HUES6 (cell line): ENCODE measurements around the gene PRPSAP1.

Experiments
- H3K27ac ChIP-seq: 2 replicates; pipeline ENCODE4 v1.7.0; 2013; ENCODE audit warnings: low read depth, mild to moderate bottlenecking, low read length, inconsistent platforms
- H3K27me3 ChIP-seq: 2 replicates; pipeline ENCODE4 v1.6.1; 2013; ENCODE audit warnings: low read length; ENCODE audit not compliant: control insufficient read depth, insufficient read depth
- H3K36me3 ChIP-seq: 2 replicates; pipeline ENCODE4 v1.6.1; 2013; ENCODE audit warnings: low read length; ENCODE audit not compliant: control insufficient read depth, insufficient read depth
- H3K4me1 ChIP-seq: 2 replicates; pipeline ENCODE4 v1.6.1; 2013; ENCODE audit warnings: low read length; ENCODE audit not compliant: control insufficient read depth, insufficient read depth
- H3K4me3 ChIP-seq: 2 replicates; pipeline ENCODE4 v1.5.1; 2013; ENCODE audit warnings: low read depth, low read length
- H3K9ac ChIP-seq: one replicate; pipeline ENCODE4 v1.6.1; 2013; ENCODE audit warnings: mild to moderate bottlenecking, low read length
- H3K9me3 ChIP-seq: 2 replicates; pipeline ENCODE4 v1.6.1; 2013; ENCODE audit warnings: low read depth, low read length; ENCODE audit not compliant: control insufficient read depth, insufficient read depth

The PRPSAP1 gene

GRCh38 chr17:76336756-76337412, 16.8 kb downstream of the PRPSAP1 start:
- Histone ChIP-seq H3K36me3 (peaks cover 9% of the 10 kb centered on the region), H3K4me1 (no peaks in the 10 kb centered on the region), H3K27ac (no peak overlapping the region), H3K4me3 (no peak overlapping the region), H3K9me3 (no peaks in the 10 kb centered on the region), H3K9ac (no peak overlapping the region), H3K27me3 (no peaks in the 10 kb centered on the region)

GRCh38 chr17:76335716-76336381, 17.9 kb downstream of the PRPSAP1 start:
- Histone ChIP-seq H3K27ac (no peak overlapping the region), H3K27me3 (no peaks in the 10 kb centered on the region), H3K9ac (no peak overlapping the region), H3K36me3 (peaks cover 15% of the 10 kb centered on the region), H3K9me3 (no peaks in the 10 kb centered on the region), H3K4me3 (no peak overlapping the region), H3K4me1 (no peaks in the 10 kb centered on the region)

GRCh38 chr17:76333673-76334505, 19.8 kb downstream of the PRPSAP1 start:
- H3K4me1 ChIP-seq = no peaks in the 10 kb centered on the region
- no peaks in the 10 kb centered on the region for H3K27me3 ChIP-seq
- H3K4me3 ChIP-seq = no peak overlapping the region
- H3K36me3 ChIP-seq = peaks cover 33% of the 10 kb centered on the region
- H3K9me3 ChIP-seq = no peaks in the 10 kb centered on the region
- no peak overlapping the region for H3K27ac ChIP-seq
- no peak overlapping the region for H3K9ac ChIP-seq

- Histone ChIP-seq H3K9me3 (no peaks in the 10 kb centered on the region), H3K4me1 (no peaks in the 10 kb centered on the region), H3K4me3 (no peak overlapping the region), H3K27me3 (no peaks in the 10 kb centered on the region), H3K9ac (no peak overlapping the region), H3K36me3 (peaks cover 52% of the 10 kb centered on the region), H3K27ac (no peak overlapping the region)
These were observed 22.6 kb downstream of the PRPSAP1 start for GRCh38 chr17:76331083-76331482.

- Histone ChIP-seq H3K4me1 (no peaks in the 10 kb centered on the region), H3K4me3 (no peak overlapping the region), H3K9ac (no peak overlapping the region), H3K27me3 (no peaks in the 10 kb centered on the region), H3K36me3 (peaks cover 53% of the 10 kb centered on the region), H3K27ac (no peak overlapping the region), H3K9me3 (no peaks in the 10 kb centered on the region)
These were observed 24.1 kb downstream of the PRPSAP1 start for GRCh38 chr17:76329664-76330063.

- Histone ChIP-seq H3K36me3 (peaks cover 62% of the 10 kb centered on the region), H3K27me3 (no peaks in the 10 kb centered on the region), H3K9me3 (no peaks in the 10 kb centered on the region), H3K4me3 (no peak overlapping the region), H3K9ac (no peak overlapping the region), H3K27ac (no peak overlapping the region), H3K4me1 (no peaks in the 10 kb centered on the region)
These were observed 26.0 kb downstream of the PRPSAP1 start for GRCh38 chr17:76327696-76328095.

- H3K27ac ChIP-seq = no peak overlapping the region
- H3K36me3 ChIP-seq = peaks cover 63% of the 10 kb centered on the region
- no peak overlapping the region for H3K9ac ChIP-seq
These were observed 27.4 kb downstream of the PRPSAP1 start for GRCh38 chr17:76326306-76326705.

GRCh38 chr17:76318586-76318985, 35.1 kb downstream of the PRPSAP1 start:
- no peak overlapping the region for H3K4me3 ChIP-seq
- H3K36me3 ChIP-seq = peaks cover 35% of the 10 kb centered on the region
- H3K27ac ChIP-seq = no peak overlapping the region

More at GRCh38 chr17:76326306-76326705, 27.4 kb downstream of the PRPSAP1 start:
- H3K4me1 ChIP-seq = no peaks in the 10 kb centered on the region
- H3K9me3 ChIP-seq = no peaks in the 10 kb centered on the region
- no peak overlapping the region for H3K4me3 ChIP-seq
- H3K27me3 ChIP-seq = no peaks in the 10 kb centered on the region

GRCh38 chr17:76317535-76317934, 36.2 kb downstream of the PRPSAP1 start:
- Histone ChIP-seq H3K9ac (no peak overlapping the region), H3K27ac (no peak overlapping the region), H3K4me3 (no peak overlapping the region), H3K4me1 (no peaks in the 10 kb centered on the region), H3K36me3 (peaks cover 36% of the 10 kb centered on the region), H3K27me3 (no peaks in the 10 kb centered on the region), H3K9me3 (no peaks in the 10 kb centered on the region)

More at GRCh38 chr17:76318586-76318985, 35.1 kb downstream of the PRPSAP1 start:
- no peaks in the 10 kb centered on the region for H3K4me1 ChIP-seq
- H3K9me3 ChIP-seq = no peaks in the 10 kb centered on the region
- H3K27me3 ChIP-seq = no peaks in the 10 kb centered on the region
- H3K9ac ChIP-seq = no peak overlapping the region

- Histone ChIP-seq H3K27ac (no peak overlapping the region), H3K27me3 (no peaks in the 10 kb centered on the region), H3K4me3 (no peak overlapping the region), H3K9me3 (no peaks in the 10 kb centered on the region), H3K36me3 (peaks cover 33% of the 10 kb centered on the region), H3K4me1 (no peaks in the 10 kb centered on the region), H3K9ac (no peak overlapping the region)
These were observed 39.1 kb downstream of the PRPSAP1 start for GRCh38 chr17:76314392-76315227.
